ENCODE data around the gene INPP4A.

GRCh38 chr2:98538280-98539041, 93.8 kb downstream of the INPP4A start:
- TF ChIP-seq CTCF (IDR thresholded peaks at IDR 0.05): no peak
- no peak for TF ChIP-seq POLR2AphosphoS5 (IDR thresholded peaks at IDR 0.05)
